C4-2B (cell line): ENCODE measurements around the gene TRO.

Source experiments
- CTCF ChIP-seq: fragments of 450-650 bp; conservative IDR thresholded peaks from 2 replicates; pipeline ENCODE4 v1.5.1; 2017; ENCODE audit warnings: mild to moderate bottlenecking
- ZFX ChIP-seq: fragments of 450-650 bp; IDR thresholded peaks from 2 replicates; pipeline ENCODE4 v1.6.1; 2017

GRCh38 chrX:54980334-54980733, 59.7 kb downstream of the TRO start:
- TF ChIP-seq CTCF (no peak), ZFX (no peak)
